Left hindlimb (tissue), 1 donor: ENCODE measurements around the gene TSPAN18.
"Not testable (repeated sequence)": the region's sequence is repeated elsewhere in the genome, so short reads cannot be mapped to it uniquely, and the experiment has no call there.

ENCODE experiments used
- DNase-seq: peaks from one replicate; pipeline ENCODE4 v3.0.0-alpha.2; 2018

The TSPAN18 gene

DNA sequence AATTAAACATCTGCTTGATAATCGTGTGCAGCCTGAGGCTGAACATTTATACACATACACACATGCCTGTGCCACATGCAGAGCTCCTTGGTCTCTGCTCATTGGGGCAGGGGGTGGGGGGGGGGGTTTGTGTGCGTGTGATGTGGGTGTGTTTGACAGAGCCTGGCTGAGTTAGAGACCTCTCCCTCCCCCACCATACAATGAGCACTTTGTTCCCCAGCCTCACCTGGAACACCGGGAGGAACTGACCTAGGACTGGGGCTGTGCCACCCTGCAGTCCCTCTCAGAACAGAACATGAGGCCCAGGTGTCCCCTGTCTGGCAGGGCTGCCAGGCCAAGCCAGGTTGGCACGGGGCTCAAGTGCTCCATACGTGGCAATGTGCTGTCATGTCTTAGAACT lies 127.3 kb downstream of the TSPAN18 start:
- DNase-seq = no peak

GRCh38 chr11:44854741-44855492 lies 128.2 kb downstream of the TSPAN18 start:
- DNase-seq = no peak

DNA sequence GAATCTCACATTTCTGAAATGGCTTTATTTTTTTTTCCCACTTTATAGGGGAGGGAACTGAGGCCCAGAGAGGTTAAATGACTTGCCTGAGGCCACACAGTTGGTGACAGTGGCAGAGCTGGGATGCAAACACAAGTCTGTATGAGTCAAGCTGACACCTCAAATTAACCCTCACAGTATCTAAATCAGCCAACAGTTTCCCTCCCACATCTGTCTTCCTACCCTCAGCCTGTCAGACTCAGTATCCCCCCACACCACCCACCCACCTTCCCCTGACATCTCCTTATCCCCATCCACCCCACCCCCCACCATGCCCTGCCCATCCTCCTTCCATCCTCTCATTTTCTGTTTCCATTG lies 128.7 kb downstream of the TSPAN18 start:
- no peak for DNase-seq

GRCh38 chr11:44857490-44858090 lies 130.8 kb downstream of the TSPAN18 start:
- no peak for DNase-seq

- DNase-seq = no peak
Observed at GRCh38 chr11:44858796-44859527, 132.2 kb downstream of the TSPAN18 start.

GRCh38 chr11:44859528-44859925 lies 132.8 kb downstream of the TSPAN18 start:
- DNase-seq = no peak

DNA sequence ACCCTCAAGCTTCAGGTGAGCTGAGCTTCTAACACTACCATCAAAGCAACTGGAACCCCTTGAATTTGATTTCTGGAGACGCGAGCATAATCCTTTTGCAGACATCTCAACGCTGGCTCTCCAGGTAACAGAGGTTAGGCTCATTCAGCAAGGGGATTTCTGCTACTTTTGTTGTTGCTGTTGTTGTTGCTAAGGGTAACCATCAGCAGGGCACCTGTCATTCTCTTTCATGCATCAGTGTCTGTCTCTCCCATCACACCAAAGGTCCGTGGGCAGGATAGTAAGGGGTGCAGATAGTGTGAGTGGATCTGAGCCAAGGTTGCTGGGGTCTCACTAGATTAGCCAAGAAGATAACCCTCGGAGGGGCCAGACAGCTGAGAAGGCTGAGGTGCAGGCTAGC lies 133.6 kb downstream of the TSPAN18 start:
- DNase-seq = no peak

DNA sequence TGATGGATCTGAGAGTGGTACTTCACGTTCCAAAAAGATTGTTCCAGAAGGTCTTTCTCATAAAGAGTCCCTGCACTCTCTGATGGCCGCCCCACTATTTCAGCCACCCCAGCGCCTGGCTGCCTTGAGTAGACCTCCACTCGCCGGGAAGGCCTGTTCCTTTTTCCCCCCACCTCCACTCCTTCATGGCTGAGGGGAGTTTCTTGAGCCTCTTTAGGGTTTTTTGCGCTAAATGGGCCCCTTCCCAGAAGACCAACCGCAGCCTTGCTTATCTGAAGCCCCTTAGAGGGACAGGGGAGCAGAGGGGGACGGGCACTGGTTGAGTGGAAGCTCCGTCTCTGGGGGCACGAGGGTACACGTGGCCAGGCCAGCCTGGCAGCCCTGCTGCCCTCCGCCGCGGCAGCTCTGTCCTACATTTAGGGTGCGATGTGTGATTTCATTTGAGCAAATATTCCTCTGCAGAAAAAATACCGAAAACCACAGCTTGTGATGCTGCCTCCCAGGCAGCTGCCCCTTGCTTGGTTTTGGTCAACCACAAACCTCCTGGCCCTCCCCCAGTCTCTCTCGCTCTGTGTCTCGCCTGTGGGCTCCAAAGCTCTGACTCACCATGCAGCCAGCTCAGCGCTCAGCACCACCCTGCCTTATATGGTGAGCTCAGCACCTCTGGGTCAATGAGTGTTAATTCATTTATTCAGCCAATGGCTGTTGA lies 135.2 kb downstream of the TSPAN18 start:
- peak; percentile 86 for DNase-seq

- DNase-seq = no peak
Observed at GRCh38 chr11:44862558-44863101, 135.9 kb downstream of the TSPAN18 start.

- no peak for DNase-seq
Observed at GRCh38 chr11:44863231-44863630, 136.5 kb downstream of the TSPAN18 start.

GRCh38 chr11:44865866-44866272 lies 139.1 kb downstream of the TSPAN18 start:
- no peak for DNase-seq

DNA sequence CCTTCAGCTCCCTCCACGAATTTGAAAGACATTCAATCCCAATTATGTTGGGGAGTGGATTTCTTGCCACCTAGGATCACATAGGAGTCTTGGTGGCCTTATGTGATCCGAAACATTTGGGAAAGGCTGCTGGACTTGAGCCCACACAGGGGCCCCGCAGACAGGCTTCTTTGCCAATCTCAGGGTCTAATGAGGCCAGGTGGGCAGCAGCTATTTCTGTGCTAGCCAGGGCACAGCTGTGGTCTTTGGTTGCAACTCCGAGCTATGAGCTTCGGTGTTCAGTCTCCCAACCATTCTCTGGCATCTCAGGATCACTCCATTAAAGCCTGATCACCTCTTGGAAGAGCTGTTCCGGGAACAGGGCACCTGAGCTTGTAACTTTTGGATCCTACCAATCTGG lies 139.5 kb downstream of the TSPAN18 start:
- no peak for DNase-seq

GRCh38 chr11:44868021-44868420 lies 141.3 kb downstream of the TSPAN18 start:
- no peak for DNase-seq

- no peak for DNase-seq
Observed at GRCh38 chr11:44868455-44869421, 142.0 kb downstream of the TSPAN18 start.

- DNase-seq = no peak
Observed at GRCh38 chr11:44870181-44870580, 143.4 kb downstream of the TSPAN18 start.

DNA sequence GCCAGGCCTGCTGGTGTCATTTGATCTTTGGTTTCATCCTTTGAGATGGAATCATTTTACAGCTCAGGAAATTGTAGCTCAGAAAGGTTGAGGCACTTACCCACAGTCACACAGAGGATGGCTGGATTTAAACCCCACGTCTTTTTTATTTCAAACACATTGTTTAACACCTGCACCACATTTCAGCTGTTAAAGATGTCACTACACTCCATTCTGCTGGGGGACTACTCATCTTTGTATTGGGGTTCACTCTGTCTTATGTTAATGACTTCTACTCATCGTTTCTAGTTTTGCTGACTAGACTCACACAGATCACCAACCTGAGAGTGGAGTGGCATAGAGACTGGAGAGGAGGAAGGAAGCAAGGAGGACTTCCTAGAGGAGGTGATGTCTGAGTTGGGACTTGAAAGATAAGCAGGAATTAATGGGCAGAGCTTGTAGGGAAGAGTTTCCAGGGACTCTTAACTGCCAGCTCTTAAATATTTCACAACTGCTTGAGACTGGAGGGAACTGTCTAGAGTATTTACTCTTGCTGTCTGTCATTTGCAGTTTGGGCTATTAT lies 143.9 kb downstream of the TSPAN18 start:
- no peak for DNase-seq

- DNase-seq = not testable (repeated sequence)
Observed at GRCh38 chr11:44871682-44872081, 144.9 kb downstream of the TSPAN18 start.

GRCh38 chr11:44872556-44872955 lies 145.8 kb downstream of the TSPAN18 start:
- DNase-seq = no peak

DNA sequence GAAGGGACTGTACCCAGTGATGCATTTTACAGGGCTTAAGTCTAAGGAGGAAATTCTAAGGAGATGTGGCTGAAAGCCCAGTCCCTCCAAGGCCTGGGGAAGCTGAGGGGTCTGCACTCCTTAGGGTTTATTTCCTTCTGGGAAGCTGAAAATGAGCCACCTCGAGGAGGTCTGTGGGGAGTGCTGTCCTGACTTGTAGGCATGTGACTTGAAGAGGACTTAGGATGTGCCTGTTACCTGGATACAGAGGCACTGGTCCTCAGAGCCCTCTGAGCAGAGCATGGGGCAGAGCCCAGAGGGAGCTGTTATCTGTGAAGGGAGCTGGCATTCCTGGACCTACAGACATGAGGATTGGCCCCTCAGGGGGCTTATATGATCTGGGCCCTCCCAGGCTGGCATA lies 146.8 kb downstream of the TSPAN18 start:
- no peak for DNase-seq

DNA sequence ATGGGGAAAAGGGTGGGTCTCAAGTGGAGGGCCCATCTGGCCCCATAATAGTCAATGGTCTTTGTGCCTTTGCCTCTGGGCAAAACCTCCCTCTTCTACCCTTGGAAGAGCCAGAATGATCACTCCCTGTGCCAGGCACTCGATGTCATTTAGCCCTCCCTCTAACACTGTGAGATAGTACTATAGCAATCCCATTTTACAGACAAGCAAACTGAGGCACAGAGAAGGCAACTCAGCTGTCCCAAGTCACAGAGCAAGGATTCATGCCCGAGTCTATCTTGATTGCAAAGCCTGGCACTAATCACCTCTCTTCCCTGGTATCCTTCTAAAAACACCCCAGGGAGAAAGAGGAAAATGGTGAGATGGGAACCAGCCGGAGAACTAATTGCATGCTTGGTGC lies 147.5 kb downstream of the TSPAN18 start:
- no peak for DNase-seq

- DNase-seq = no peak
Observed at GRCh38 chr11:44875037-44875436, 148.3 kb downstream of the TSPAN18 start.
